Measurements from ENCODE around the gene MRGPRX3.

Gene MRGPRX3

DNA sequence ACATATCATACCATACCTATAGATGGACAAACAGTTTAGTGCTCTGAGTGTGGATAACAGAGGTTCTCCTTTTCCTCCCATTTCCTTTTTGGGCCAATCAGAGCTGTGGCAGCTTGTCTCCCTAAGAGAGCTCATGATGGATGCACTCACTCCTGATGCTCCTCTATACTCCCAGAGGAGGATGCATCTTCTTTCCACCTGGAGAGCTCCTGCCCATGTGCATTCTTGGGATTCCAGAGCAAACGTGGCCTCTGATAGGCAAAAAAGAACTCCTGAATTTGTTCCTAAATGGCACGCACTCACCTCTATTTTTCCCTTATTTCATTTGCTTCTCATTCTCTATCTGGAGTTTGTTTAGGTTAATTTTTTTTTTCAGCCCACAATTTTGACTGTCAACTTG, 2.9 kb downstream of the MRGPRX3 start:
- Mint-ChIP-seq H3K27me3 (ENCODE audit: low read depth) (peaks cover 21% of the 10 kb centered on the region), H3K36me3 (ENCODE audit: low read depth) (no peaks in the 10 kb centered on the region), H3K9me3 (no peaks in the 10 kb centered on the region), H3K4me3 (no peak overlapping the region), H3K27ac (no peak overlapping the region), H3K4me1 (ENCODE audit: low read depth) (no peaks in the 10 kb centered on the region)

DNA sequence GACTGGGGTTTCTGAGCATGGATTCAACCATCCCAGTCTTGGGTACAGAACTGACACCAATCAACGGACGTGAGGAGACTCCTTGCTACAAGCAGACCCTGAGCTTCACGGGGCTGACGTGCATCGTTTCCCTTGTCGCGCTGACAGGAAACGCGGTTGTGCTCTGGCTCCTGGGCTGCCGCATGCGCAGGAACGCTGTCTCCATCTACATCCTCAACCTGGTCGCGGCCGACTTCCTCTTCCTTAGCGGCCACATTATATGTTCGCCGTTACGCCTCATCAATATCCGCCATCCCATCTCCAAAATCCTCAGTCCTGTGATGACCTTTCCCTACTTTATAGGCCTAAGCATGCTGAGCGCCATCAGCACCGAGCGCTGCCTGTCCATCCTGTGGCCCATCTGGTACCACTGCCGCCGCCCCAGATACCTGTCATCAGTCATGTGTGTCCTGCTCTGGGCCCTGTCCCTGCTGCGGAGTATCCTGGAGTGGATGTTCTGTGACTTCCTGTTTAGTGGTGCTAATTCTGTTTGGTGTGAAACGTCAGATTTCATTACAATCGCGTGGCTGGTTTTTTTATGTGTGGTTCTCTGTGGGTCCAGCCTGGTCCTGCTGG, 4.9 kb downstream of the MRGPRX3 start:
- no peaks in the 10 kb centered on the region for H3K4me1 Mint-ChIP-seq (ENCODE audit: low read depth)
- H3K9me3 Mint-ChIP-seq: no peaks in the 10 kb centered on the region
- H3K27ac Mint-ChIP-seq: no peak overlapping the region
- no peaks in the 10 kb centered on the region for H3K36me3 Mint-ChIP-seq (ENCODE audit: low read depth)
- H3K27me3 Mint-ChIP-seq (ENCODE audit: low read depth): peaks cover 20% of the 10 kb centered on the region
- H3K4me3 Mint-ChIP-seq: no peak overlapping the region

DNA sequence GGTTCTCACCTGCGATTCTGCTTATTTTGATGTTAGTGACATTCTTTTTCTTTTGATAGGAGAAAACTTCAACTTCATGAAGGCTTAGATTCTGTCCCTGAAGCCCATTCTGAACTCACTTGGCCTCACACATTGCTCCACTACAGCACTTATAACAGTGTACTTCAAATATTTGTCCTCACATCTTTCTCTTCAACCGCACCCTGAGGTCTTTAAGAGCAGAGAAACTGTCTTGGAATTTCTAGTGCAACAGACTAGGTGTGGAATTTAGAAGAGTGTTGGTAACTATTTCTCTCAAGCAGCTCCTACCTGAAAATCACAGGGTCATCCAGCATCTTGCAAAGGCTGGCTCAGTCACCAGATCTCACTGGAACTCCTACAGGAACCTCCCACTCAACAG, 7.8 kb downstream of the MRGPRX3 start:
- no peak overlapping the region for H3K27ac Mint-ChIP-seq
- H3K27me3 Mint-ChIP-seq (ENCODE audit: low read depth): peaks cover 20% of the 10 kb centered on the region
- no peaks in the 10 kb centered on the region for H3K9me3 Mint-ChIP-seq
- no peaks in the 10 kb centered on the region for H3K4me1 Mint-ChIP-seq (ENCODE audit: low read depth)
- H3K36me3 Mint-ChIP-seq (ENCODE audit: low read depth): no peaks in the 10 kb centered on the region
- H3K4me3 Mint-ChIP-seq: no peak overlapping the region

DNA sequence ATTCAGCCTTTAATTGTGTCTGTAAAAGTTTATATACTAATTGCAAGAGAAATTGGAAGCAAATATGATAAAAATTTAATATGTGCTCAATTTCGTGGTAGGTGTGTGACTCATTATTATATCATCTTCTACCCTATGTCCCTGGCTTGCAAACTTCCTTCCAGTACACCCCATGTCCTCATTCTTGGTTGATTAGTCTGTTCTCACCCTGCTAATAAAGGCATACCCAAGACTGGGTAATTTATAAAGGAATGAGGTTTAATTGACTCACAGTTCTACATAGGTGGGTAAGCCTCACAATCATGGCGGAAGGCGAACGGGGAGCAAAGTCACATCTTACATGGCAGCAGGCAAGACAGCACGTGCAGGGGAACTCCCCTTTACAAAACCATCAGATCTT, 11.9 kb downstream of the MRGPRX3 start:
- H3K4me1 Mint-ChIP-seq (ENCODE audit: low read depth): peaks cover 5% of the 10 kb centered on the region
- H3K27me3 Mint-ChIP-seq (ENCODE audit: low read depth): peaks cover 15% of the 10 kb centered on the region
- H3K4me3 Mint-ChIP-seq: no peak overlapping the region
- H3K9me3 Mint-ChIP-seq: no peaks in the 10 kb centered on the region
- no peak overlapping the region for H3K27ac Mint-ChIP-seq
- H3K36me3 Mint-ChIP-seq (ENCODE audit: low read depth): no peaks in the 10 kb centered on the region

DNA sequence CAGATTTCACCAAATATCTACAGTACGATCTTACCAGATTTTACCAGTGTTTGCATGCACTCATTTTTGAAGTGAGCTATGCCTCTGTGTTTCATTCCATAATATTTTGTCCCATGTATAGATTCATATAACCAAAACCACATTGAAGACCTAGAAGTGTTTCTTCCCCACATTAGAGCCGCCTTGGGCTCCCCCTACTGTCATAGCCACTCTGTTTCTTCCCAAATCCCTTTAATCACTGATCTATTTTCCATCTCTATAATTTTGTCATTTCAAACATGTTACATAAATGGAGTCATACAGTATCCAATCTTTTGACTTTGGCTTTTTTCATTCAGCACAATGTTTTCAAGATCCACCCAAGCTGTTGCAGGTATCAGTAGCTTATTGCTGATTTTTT, 12.7 kb downstream of the MRGPRX3 start:
- Mint-ChIP-seq H3K9me3 (no peaks in the 10 kb centered on the region), H3K36me3 (ENCODE audit: low read depth) (no peaks in the 10 kb centered on the region), H3K27me3 (ENCODE audit: low read depth) (peaks cover 18% of the 10 kb centered on the region), H3K27ac (no peak overlapping the region), H3K4me1 (ENCODE audit: low read depth) (peaks cover 5% of the 10 kb centered on the region), H3K4me3 (no peak overlapping the region)

DNA sequence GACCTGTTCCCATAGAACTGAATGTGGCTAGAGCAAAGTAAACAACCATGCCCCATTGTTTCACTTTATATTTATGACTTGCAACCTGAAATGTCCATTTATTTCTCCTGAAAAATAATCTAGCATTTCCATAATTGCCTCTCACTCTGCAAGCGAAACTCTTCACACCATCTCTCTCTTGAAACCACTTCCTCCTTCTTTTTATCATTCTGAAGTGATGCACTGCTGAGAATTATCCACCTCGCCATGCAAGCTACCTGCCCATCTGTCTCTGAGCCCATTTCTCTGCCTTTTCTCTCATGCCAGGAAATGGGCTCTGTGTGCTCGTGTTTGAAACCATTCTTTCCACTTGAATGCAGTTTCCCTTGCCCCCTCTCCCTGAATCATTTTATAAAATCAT, 13.5 kb downstream of the MRGPRX3 start:
- Mint-ChIP-seq H3K4me1 (ENCODE audit: low read depth) (peaks cover 5% of the 10 kb centered on the region), H3K9me3 (no peaks in the 10 kb centered on the region), H3K27me3 (ENCODE audit: low read depth) (peaks cover 21% of the 10 kb centered on the region)

DNA sequence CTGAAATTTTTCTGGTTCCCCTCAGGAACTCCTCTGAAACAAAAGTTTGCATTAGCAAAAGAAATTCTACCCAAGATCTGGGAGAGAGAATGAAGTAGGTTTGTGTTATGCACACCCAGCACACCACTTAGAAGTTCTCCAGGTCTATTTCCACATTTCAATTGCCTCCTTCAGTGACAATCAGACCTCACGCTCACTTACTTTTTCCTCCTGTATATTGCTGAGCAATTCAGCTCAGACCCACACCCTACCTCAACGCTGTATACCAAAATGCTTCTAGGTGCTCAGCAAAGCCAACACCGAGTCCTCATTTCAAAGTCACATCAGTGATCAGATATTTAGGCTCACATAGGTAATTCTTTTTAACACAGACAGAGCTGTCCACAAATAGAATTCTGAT, 19.2 kb downstream of the MRGPRX3 start:
- H3K4me1 Mint-ChIP-seq (ENCODE audit: low read depth): no peaks in the 10 kb centered on the region
- H3K36me3 Mint-ChIP-seq (ENCODE audit: low read depth): no peaks in the 10 kb centered on the region
- peaks cover 3% of the 10 kb centered on the region for H3K9me3 Mint-ChIP-seq
- H3K27me3 Mint-ChIP-seq (ENCODE audit: low read depth): peaks cover 22% of the 10 kb centered on the region
- H3K27ac Mint-ChIP-seq: no peak overlapping the region
- no peak overlapping the region for H3K4me3 Mint-ChIP-seq

More for the DNA sequence above, 13.5 kb downstream of the MRGPRX3 start:
- Mint-ChIP-seq H3K27ac (no peak overlapping the region), H3K36me3 (ENCODE audit: low read depth) (no peaks in the 10 kb centered on the region), H3K4me3 (no peak overlapping the region)

DNA sequence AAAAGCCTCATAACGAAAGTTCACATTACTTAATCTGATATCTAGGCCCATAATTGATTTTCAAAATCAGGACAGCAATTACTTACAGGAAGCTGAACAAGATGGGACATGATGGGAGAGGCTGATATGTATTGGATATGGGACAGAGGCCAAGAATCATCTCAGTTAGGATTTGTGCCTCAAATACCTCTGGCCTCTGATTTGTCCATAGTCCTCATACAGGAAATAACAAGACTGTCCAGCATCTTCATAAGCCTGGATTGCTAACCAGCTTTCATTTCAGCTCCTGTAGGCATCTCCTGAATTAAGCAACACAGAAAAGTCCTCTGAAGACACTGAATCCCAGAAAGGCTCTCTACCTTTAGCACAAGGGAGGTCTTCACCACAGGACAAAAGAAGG, 36.0 kb downstream of the MRGPRX3 start:
- H3K27me3 Mint-ChIP-seq (ENCODE audit: low read depth): peaks cover 50% of the 10 kb centered on the region
- H3K36me3 Mint-ChIP-seq (ENCODE audit: low read depth): no peaks in the 10 kb centered on the region
- no peaks in the 10 kb centered on the region for H3K9me3 Mint-ChIP-seq
- peaks cover 5% of the 10 kb centered on the region for H3K4me1 Mint-ChIP-seq (ENCODE audit: low read depth)
- H3K4me3 Mint-ChIP-seq: no peak overlapping the region
- no peak overlapping the region for H3K27ac Mint-ChIP-seq

DNA sequence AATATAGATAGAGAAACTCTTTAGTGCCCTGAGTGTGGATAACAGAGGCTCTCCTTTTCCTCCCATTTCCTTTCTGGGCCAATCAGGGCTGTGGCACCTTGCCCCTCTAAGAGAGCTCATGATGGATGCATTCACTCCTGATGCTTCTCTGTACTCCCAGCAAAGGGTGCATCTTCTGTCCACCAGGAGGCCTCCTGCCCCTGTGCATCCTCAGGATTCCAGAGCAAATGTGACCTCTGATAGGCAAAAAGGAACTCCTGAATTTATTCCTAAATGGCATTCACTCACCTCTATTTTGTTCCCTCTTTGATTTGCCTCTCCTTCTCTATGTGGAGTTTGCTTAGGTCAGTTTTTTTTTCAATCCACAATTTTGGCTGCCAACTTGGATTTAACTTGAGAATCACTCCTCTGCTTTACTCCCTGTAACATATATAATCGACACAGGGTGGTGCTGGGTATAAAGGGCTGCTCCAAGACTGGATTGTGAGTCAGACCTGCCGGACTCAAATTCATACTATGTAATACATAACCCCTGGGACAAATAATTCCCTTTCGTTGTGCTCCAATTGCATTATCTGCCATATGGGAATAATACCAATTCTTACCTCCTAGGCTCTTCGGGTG, 39.1 kb downstream of the MRGPRX3 start:
- H3K9me3 Mint-ChIP-seq: no peaks in the 10 kb centered on the region
- H3K27me3 Mint-ChIP-seq (ENCODE audit: low read depth): peaks cover 45% of the 10 kb centered on the region
- no peaks in the 10 kb centered on the region for H3K36me3 Mint-ChIP-seq (ENCODE audit: low read depth)
- H3K27ac Mint-ChIP-seq: no peak overlapping the region
- H3K4me3 Mint-ChIP-seq: no peak overlapping the region
- no peaks in the 10 kb centered on the region for H3K4me1 Mint-ChIP-seq (ENCODE audit: low read depth)

DNA sequence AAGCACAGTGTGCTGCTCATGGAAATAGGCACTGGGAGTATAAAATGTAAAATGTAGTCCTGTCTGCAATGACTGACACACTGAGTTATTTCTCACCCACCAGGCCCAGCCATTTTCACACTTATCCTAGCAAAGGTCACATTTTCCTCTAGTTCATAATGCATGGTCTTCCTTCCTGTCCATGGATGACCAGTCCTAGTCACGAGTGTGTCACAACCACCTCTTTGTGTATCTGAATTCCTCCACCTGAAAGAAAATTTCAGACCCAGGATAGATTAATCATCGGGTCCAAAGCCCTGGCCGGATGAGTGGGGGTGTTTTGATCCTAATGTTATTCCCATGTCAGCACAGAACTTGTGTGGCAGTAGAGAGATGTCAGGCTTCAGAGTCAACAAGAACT, 40.3 kb downstream of the MRGPRX3 start, which contains the start of gene MRGPRX4:
Gene MRGPRX4 (plus strand): TSS at position 172 of the 400 bp plus-strand sequence. CDS start 420 bp downstream, outside the sequence.
- H3K9me3 Mint-ChIP-seq: no peaks in the 10 kb centered on the region
- no peaks in the 10 kb centered on the region for H3K36me3 Mint-ChIP-seq (ENCODE audit: low read depth)
- peaks cover 37% of the 10 kb centered on the region for H3K27me3 Mint-ChIP-seq (ENCODE audit: low read depth)
- no peak within 1 kb of the TSS for H3K27ac Mint-ChIP-seq
- no peaks in the 10 kb centered on the region for H3K4me1 Mint-ChIP-seq (ENCODE audit: low read depth)
- no peak within 1 kb of the TSS for H3K4me3 Mint-ChIP-seq

DNA sequence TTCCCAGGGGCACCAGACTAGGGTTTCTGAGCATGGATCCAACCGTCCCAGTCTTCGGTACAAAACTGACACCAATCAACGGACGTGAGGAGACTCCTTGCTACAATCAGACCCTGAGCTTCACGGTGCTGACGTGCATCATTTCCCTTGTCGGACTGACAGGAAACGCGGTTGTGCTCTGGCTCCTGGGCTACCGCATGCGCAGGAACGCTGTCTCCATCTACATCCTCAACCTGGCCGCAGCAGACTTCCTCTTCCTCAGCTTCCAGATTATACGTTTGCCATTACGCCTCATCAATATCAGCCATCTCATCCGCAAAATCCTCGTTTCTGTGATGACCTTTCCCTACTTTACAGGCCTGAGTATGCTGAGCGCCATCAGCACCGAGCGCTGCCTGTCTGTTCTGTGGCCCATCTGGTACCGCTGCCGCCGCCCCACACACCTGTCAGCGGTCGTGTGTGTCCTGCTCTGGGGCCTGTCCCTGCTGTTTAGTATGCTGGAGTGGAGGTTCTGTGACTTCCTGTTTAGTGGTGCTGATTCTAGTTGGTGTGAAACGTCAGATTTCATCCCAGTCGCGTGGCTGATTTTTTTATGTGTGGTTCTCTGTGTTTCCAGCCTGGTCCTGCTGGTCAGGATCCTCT, 41.0 kb downstream of the MRGPRX3 start:
- no peaks in the 10 kb centered on the region for H3K4me1 Mint-ChIP-seq (ENCODE audit: low read depth)
- no peaks in the 10 kb centered on the region for H3K36me3 Mint-ChIP-seq (ENCODE audit: low read depth)
- no peak overlapping the region for H3K27ac Mint-ChIP-seq
- peaks cover 37% of the 10 kb centered on the region for H3K27me3 Mint-ChIP-seq (ENCODE audit: low read depth)
- H3K9me3 Mint-ChIP-seq: no peaks in the 10 kb centered on the region
- no peak overlapping the region for H3K4me3 Mint-ChIP-seq
